T-helper 2 cell treated with Interferon-gamma antibody and Interleukin-4, amounts not matched to agents 5 μg/mL and 100 μg/mL, for 36 hours (primary cell): ENCODE data around the gene GRM1.

ENCODE experiments used
- DNase-seq: peaks from one replicate; pipeline ENCODE4 v3.0.0; 2021; ENCODE audit warnings: low spot score
- H3K27ac Mint-ChIP-seq: one replicate; pipeline ENCODE4 v1.8.0; 2021; ENCODE audit warnings: mild to moderate bottlenecking, mixed read lengths
- H3K27me3 Mint-ChIP-seq: one replicate; pipeline ENCODE4 v1.8.0; 2021; ENCODE audit warnings: low read depth, mixed read lengths
- H3K36me3 Mint-ChIP-seq: one replicate; pipeline ENCODE4 v1.8.0; 2021; ENCODE audit warnings: low read depth, mixed read lengths
- H3K4me1 Mint-ChIP-seq: one replicate; pipeline ENCODE4 v1.8.0; 2021; ENCODE audit warnings: low read depth, mixed read lengths
- H3K4me3 Mint-ChIP-seq: one replicate; pipeline ENCODE4 v1.8.0; 2022; ENCODE audit warnings: mild to moderate bottlenecking, moderate library complexity, mixed read lengths
- H3K9me3 Mint-ChIP-seq: one replicate; pipeline ENCODE4 v1.8.0; 2021; ENCODE audit warnings: mixed read lengths

GRM1 gene

DNA sequence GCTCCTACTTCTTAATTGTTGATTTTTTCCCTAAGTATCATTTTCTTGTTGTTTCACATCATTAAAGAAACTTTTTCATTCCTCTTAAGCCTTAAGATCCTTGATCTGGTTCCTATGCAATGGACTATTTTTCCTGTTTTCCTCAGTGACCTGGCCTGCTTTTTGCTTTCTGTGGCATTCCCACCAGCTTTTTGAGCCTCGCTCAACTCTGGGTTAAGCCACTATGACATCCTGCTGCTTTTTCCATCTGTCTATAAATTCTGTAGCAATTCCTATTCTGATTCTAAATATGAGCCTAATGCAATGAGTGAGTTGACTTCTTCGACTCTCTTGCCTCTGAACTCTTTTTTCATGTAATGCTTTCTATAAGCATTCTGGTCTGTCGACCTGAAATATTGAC is 160.3 kb downstream of the GRM1 start:
- no peaks in the 10 kb centered on the region for H3K36me3 Mint-ChIP-seq
- no peaks in the 10 kb centered on the region for H3K27me3 Mint-ChIP-seq
- no peak overlapping the region for H3K27ac Mint-ChIP-seq
- no peaks in the 10 kb centered on the region for H3K4me1 Mint-ChIP-seq
- no peak for DNase-seq
- no peaks in the 10 kb centered on the region for H3K9me3 Mint-ChIP-seq
- no peak overlapping the region for H3K4me3 Mint-ChIP-seq

DNA sequence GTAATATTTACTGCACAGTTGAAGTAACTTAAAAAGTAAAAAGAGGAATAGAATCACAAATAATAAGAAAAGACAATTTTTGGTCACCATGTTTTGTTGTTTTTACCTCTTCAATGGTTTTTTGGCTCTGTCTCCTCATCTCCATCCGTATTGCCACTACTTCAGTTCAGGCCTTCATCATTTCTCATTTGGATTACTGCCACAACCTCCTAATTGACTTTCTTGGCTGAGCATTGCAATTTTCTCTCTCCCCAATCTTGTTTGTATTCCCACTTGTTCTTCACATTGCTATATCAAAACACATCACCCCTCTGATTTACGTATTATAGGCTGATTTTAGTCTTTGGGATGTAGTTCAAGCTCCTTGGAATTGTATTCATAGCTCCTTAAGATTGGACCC is 161.7 kb downstream of the GRM1 start:
- no peak overlapping the region for H3K4me3 Mint-ChIP-seq
- H3K4me1 Mint-ChIP-seq: no peaks in the 10 kb centered on the region
- no peak overlapping the region for H3K27ac Mint-ChIP-seq
- H3K9me3 Mint-ChIP-seq: no peaks in the 10 kb centered on the region
- no peak for DNase-seq
- no peaks in the 10 kb centered on the region for H3K36me3 Mint-ChIP-seq
- no peaks in the 10 kb centered on the region for H3K27me3 Mint-ChIP-seq

DNA sequence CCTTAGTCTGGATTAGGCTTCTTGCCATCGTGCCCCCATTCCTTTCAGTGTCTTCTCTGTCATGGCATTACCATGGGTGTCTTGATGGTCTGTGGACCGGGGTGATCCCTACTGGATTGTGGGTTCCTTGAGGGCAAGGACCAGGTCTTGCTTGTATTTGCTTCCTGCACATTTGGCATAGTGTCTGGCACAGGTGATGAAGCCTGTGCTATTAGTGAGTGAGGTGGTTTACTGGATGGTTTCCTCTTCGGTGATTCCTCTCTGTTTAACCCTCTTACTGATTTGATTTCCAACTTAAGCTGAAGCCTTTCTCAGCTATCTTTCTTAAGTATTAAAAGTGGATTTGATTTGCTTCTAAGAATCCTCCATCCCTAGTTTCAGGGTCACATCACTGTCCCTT is 162.3 kb downstream of the GRM1 start:
- no peaks in the 10 kb centered on the region for H3K4me1 Mint-ChIP-seq
- H3K27ac Mint-ChIP-seq: no peak overlapping the region
- H3K9me3 Mint-ChIP-seq: no peaks in the 10 kb centered on the region
- no peaks in the 10 kb centered on the region for H3K27me3 Mint-ChIP-seq
- no peak overlapping the region for H3K4me3 Mint-ChIP-seq
- H3K36me3 Mint-ChIP-seq: no peaks in the 10 kb centered on the region
- no peak for DNase-seq

DNA sequence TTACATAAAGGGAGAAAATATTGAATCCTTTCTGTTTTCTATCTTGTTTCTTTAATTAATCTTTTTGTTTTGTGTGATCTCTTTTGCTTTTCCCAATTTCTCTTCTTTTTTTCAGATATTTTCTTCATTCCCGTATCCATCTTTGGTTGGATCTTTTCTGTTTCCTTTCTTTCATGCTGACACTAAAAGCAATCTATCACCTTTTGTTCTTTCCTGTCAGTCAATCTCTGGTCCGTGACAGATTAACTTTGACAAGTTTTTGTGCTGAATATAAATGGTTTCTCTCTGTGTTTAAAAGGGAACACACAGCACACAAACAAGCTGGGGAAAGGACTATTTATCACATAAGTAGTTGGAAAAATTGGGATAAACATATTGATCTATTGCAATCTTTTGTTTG is 162.8 kb downstream of the GRM1 start:
- Mint-ChIP-seq H3K4me1 (no peaks in the 10 kb centered on the region), H3K9me3 (no peaks in the 10 kb centered on the region), H3K27ac (no peak overlapping the region), H3K4me3 (no peak overlapping the region), H3K27me3 (no peaks in the 10 kb centered on the region), H3K36me3 (no peaks in the 10 kb centered on the region)
- no peak for DNase-seq

DNA sequence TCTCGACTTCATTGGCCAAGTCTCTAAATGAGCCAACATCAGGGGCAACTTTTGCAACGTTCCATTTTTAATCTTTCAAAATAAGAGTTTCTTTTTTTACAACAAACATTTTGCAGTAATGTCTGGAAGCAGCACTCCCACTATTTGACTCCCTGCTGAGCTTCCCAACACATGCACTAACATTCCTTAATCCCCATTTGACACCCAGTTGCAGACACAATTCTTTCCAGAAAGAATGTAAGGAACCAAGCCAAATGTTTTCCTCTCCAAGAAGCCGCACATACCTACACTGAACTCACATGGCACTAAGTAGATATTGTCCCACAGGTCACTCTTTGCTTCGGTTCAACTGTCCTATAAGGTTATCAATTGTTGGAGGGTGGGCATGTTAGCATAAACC is 165.6 kb downstream of the GRM1 start:
- H3K4me3 Mint-ChIP-seq: no peak overlapping the region

DNA sequence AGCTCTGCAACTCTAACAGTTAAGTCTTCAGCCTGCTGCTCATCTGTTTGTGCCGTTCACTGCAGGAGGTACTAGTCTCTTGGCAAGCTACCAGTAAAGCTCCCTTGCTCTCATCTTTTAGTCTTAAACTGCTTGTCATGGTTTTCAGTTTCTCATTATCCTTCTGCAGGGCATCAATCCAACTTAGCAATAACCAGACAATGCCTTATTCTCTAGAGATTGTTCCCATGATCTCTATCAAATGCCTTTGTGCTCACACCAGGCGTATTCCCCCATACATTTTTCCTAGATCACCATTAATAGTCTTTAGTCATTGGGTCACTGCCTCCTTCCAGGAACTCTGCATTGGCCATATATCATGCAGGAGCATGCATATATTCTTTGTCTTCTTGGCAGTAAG is 171.3 kb downstream of the GRM1 start:
- H3K4me3 Mint-ChIP-seq: no peak overlapping the region
- no peaks in the 10 kb centered on the region for H3K27me3 Mint-ChIP-seq
- H3K36me3 Mint-ChIP-seq: no peaks in the 10 kb centered on the region
- no peaks in the 10 kb centered on the region for H3K9me3 Mint-ChIP-seq
- DNase-seq: no peak
- no peak overlapping the region for H3K27ac Mint-ChIP-seq
- no peaks in the 10 kb centered on the region for H3K4me1 Mint-ChIP-seq

More for the DNA sequence above, 165.6 kb downstream of the GRM1 start:
- Mint-ChIP-seq H3K4me1 (no peaks in the 10 kb centered on the region), H3K9me3 (no peaks in the 10 kb centered on the region), H3K27me3 (no peaks in the 10 kb centered on the region), H3K27ac (no peak overlapping the region), H3K36me3 (no peaks in the 10 kb centered on the region)
- no peak for DNase-seq

DNA sequence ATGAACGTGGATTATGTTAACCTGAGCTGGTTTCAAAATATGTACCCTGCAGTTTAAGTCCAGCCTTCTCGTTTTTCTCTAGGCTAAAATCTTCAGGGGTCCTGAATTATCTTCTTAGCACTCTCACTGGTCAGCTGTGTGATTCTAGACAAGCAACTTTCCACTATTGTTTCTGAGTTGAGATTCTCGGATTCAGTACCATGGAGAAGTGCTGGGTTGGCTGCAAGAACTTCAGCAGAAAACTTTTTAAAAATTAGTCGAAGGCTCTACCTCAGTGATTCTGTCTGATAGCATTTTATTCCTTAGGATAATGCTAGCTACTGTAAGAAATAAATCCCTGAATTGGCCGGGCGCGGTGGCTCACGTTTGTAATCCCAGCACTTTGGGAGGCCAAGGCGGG is 173.7 kb downstream of the GRM1 start:
- no peak for DNase-seq
- H3K27ac Mint-ChIP-seq: no peak overlapping the region
- no peaks in the 10 kb centered on the region for H3K27me3 Mint-ChIP-seq
- H3K4me3 Mint-ChIP-seq: no peak overlapping the region
- no peaks in the 10 kb centered on the region for H3K36me3 Mint-ChIP-seq
- no peaks in the 10 kb centered on the region for H3K4me1 Mint-ChIP-seq
- no peaks in the 10 kb centered on the region for H3K9me3 Mint-ChIP-seq

DNA sequence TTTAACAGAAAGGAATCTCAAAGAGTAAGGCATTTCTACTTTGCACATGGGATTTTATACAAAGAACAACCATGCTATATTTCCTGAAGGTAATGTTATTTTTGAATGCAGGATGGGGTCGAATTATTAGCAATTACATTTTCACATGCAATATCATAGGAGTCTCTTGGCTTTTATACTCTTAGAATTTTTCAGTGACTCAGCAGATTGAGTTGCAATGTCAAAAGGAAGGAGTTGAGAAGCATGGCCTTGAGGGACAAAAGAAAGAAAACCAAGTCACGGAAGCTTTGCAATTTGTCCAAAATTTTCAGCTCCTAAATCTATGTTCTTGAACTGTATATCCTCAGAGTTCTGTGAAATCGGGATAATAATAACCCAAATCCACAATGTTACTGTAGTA is 181.1 kb downstream of the GRM1 start:
- Mint-ChIP-seq H3K27ac (no peak overlapping the region), H3K4me3 (no peak overlapping the region), H3K27me3 (no peaks in the 10 kb centered on the region), H3K36me3 (no peaks in the 10 kb centered on the region), H3K4me1 (peaks cover 4% of the 10 kb centered on the region), H3K9me3 (no peaks in the 10 kb centered on the region)
- DNase-seq: no peak

DNA sequence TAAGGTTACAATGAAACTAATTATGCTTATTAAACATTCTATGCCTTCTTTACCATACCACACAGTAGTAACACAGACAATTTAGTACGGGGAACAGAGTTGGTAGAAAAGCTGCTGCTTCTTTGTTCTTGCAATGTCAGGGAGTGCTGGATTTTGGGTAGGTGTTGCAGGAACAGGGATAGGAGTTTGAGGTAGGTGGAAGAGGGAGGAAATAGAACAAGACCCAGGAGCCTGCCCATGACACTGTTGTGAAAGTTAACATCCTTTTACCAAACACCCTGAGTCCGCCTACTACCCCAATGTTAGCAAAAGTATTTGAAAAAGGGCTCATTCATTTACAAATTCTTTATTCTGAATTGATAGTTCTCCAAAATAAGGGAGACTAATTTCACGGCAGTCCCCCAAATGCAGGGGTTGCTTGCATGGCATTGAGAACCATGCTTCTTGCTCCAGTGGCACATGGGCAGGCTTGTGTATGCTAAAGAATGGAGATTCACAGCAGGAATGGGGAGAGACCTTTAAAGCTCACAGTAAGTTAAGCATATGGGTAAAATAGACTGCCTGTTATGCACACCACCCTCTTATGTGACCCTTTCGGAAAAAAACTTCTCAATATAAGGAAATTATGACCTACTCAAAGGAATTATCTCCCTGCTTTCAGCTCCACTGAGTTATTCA is 181.7 kb downstream of the GRM1 start:
- Mint-ChIP-seq H3K27ac (no peak overlapping the region), H3K4me1 (peaks cover 4% of the 10 kb centered on the region), H3K27me3 (no peaks in the 10 kb centered on the region), H3K9me3 (no peaks in the 10 kb centered on the region), H3K4me3 (no peak overlapping the region), H3K36me3 (no peaks in the 10 kb centered on the region)
- no peak for DNase-seq

DNA sequence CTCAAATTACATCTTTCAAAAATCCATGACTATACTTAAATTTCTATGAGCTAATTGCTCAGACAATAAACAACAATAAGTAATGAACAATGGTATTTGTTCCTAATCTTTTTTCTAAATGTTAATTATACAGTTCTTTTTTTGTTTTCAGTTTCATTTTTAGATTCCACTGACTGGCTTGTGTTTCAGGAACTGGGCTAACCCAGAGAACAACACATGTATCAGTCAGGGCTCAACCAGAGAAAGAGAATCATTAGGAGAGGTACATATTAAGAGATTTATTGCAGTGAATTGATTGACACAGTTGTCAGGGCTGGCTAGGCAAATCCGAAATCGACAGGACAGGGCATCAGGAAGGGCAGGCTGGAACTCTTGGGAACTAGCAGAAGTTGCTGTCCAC is 182.8 kb downstream of the GRM1 start:
- DNase-seq: no peak
- Mint-ChIP-seq H3K27ac (no peak overlapping the region), H3K4me1 (peaks cover 4% of the 10 kb centered on the region), H3K9me3 (no peaks in the 10 kb centered on the region), H3K36me3 (no peaks in the 10 kb centered on the region), H3K27me3 (no peaks in the 10 kb centered on the region), H3K4me3 (no peak overlapping the region)

DNA sequence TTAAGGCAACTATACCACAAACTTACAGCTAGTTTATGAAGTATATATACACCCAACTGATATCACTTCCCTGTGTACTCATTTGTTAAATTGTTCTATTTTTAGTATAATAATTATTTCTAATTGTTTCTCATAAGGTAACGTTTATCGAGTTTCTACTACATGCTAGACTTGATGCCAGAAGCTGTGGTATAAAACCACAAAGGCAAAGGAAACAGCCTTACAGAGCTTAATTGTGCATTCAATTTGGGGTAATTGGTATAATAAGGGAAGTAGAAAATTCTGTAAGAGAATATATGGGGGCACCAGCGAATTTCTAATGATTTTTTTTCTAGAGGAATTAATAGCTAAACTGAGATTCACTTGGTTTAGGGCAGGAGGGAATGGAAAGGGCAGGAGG is 183.9 kb downstream of the GRM1 start:
- H3K36me3 Mint-ChIP-seq: no peaks in the 10 kb centered on the region
- no peaks in the 10 kb centered on the region for H3K27me3 Mint-ChIP-seq
- DNase-seq: no peak
- peaks cover 4% of the 10 kb centered on the region for H3K4me1 Mint-ChIP-seq
- H3K4me3 Mint-ChIP-seq: no peak overlapping the region
- no peaks in the 10 kb centered on the region for H3K9me3 Mint-ChIP-seq
- no peak overlapping the region for H3K27ac Mint-ChIP-seq

DNA sequence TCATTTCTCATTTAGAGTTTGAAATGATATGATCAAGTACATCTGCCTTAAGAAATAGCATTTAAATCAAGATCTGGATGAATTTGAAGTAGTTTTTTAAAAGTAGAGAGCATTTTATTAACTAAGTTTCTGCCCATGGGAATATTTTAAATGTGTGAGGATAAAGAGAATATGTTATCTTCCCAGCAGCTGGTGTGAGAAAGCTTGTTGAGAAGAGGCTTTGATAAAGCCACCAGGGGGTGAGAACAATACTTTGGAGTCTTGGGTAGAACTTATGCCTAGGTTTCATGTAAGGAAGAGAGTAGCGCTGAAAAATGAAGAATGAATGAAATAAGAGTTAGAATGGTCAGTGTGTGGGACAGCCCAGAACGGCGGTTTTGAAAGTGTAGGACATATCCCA is 190.2 kb downstream of the GRM1 start:
- no peak overlapping the region for H3K4me3 Mint-ChIP-seq
- no peaks in the 10 kb centered on the region for H3K36me3 Mint-ChIP-seq
- no peaks in the 10 kb centered on the region for H3K4me1 Mint-ChIP-seq
- H3K27me3 Mint-ChIP-seq: no peaks in the 10 kb centered on the region
- no peak for DNase-seq
- H3K9me3 Mint-ChIP-seq: no peaks in the 10 kb centered on the region
- H3K27ac Mint-ChIP-seq: no peak overlapping the region

DNA sequence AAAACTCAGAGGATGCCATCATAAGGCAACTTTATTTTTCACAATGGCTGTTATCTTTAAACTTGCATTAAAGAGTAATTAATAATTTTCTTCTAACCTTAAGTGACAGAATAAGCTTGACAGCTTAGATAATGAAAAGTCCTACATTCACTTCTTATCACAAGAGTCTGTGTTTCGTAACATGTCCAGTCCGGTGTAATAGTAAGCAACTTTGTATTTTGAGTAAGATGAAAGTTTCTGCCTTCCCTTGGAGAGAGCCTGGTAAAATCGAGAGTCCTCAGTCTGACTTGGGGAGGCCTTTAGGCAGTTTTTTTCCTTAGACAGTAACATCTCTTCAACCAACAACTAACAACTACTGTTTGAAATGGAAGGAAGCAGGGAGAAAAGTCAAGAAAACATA is 195.6 kb downstream of the GRM1 start:
- Mint-ChIP-seq H3K36me3 (no peaks in the 10 kb centered on the region), H3K4me3 (no peak overlapping the region), H3K27ac (no peak overlapping the region), H3K4me1 (no peaks in the 10 kb centered on the region), H3K9me3 (no peaks in the 10 kb centered on the region), H3K27me3 (no peaks in the 10 kb centered on the region)
- no peak for DNase-seq

DNA sequence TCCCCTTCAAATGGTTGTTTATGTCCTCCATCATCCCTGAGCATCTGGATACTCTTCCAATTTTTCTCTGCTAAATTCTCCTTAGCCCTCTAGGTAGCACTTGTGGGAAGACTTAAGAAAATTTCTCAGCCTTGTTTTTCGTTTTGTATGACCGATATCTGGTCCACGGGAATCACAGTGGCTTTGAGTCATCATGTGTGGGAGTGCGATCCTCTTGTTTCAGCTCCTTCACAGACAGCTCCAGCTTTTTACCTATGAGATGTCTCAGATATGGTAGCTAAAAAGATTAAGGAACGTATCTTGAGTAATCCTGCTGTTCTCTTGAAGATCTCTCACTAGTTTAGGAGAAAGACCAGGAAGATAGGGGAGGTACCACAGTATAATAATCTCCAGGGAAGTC is 196.1 kb downstream of the GRM1 start:
- DNase-seq: no peak
- H3K27ac Mint-ChIP-seq: no peak overlapping the region
- no peaks in the 10 kb centered on the region for H3K36me3 Mint-ChIP-seq
- H3K27me3 Mint-ChIP-seq: no peaks in the 10 kb centered on the region
- no peaks in the 10 kb centered on the region for H3K4me1 Mint-ChIP-seq
- no peak overlapping the region for H3K4me3 Mint-ChIP-seq
- H3K9me3 Mint-ChIP-seq: no peaks in the 10 kb centered on the region

DNA sequence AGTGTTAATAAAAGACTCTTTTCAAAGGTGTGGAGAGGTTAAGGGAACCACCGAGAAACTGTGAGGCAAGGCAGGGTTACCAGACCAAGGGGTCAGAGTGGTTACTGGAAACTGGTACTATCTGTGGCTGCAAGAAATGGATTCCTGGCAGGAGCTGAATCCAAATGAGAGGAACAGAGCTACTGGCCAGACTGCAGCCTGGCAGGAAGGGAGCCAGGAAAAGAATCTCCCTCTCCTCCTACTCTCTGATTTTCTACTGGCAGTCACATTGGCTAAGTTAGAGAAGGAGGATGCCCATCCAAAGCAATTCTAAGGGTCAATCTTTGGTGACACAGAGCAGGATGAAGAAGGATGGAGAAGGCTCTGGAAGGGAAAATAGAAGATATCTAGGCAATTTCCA is 211.5 kb downstream of the GRM1 start:
- Mint-ChIP-seq H3K27ac (no peak overlapping the region), H3K4me3 (no peak overlapping the region), H3K9me3 (no peaks in the 10 kb centered on the region), H3K4me1 (no peaks in the 10 kb centered on the region), H3K27me3 (no peaks in the 10 kb centered on the region), H3K36me3 (no peaks in the 10 kb centered on the region)
- no peak for DNase-seq
